ELR (cell line): ENCODE data around the gene SERINC1.

ENCODE experiments used
- DNase-seq: peaks from one replicate; pipeline ENCODE4 v3.0.0-alpha.2; 2015; ENCODE audit warnings: low read depth

Gene SERINC1

GRCh38 chr6:122432816-122433215 lies 38.8 kb downstream of the SERINC1 start:
- DNase-seq: peak; percentile 43

- DNase-seq: no peak
Observed at GRCh38 chr6:122431780-122432179, 39.8 kb downstream of the SERINC1 start.

- no peak for DNase-seq
Observed at GRCh38 chr6:122429323-122429722, 42.3 kb downstream of the SERINC1 start.

- no peak for DNase-seq
Observed at GRCh38 chr6:122428781-122429180, 42.8 kb downstream of the SERINC1 start.

- DNase-seq: no peak
Observed at GRCh38 chr6:122426597-122426996, 45.0 kb downstream of the SERINC1 start.

GRCh38 chr6:122423734-122424133 lies 47.9 kb downstream of the SERINC1 start:
- no peak for DNase-seq

- DNase-seq: no peak
Observed at GRCh38 chr6:122422614-122423267, 48.9 kb downstream of the SERINC1 start.

- DNase-seq: no peak
Observed at GRCh38 chr6:122422003-122422402, 49.6 kb downstream of the SERINC1 start.

GRCh38 chr6:122416825-122417224 lies 54.8 kb downstream of the SERINC1 start:
- no peak for DNase-seq

GRCh38 chr6:122412001-122412400 lies 59.6 kb downstream of the SERINC1 start:
- no peak for DNase-seq

GRCh38 chr6:122408702-122409458 lies 62.7 kb downstream of the SERINC1 start:
- no peak for DNase-seq

- DNase-seq: no peak
Observed at GRCh38 chr6:122408240-122408639, 63.4 kb downstream of the SERINC1 start.

- no peak for DNase-seq
Observed at GRCh38 chr6:122407712-122408111, 63.9 kb downstream of the SERINC1 start.

GRCh38 chr6:122406187-122406586 lies 65.4 kb downstream of the SERINC1 start:
- DNase-seq: no peak

- peak; percentile 41 for DNase-seq
Observed at GRCh38 chr6:122405417-122405816, 66.2 kb downstream of the SERINC1 start.

- no peak for DNase-seq
Observed at GRCh38 chr6:122404444-122404843, 67.2 kb downstream of the SERINC1 start.

GRCh38 chr6:122401104-122401503 lies 70.5 kb downstream of the SERINC1 start:
- DNase-seq: no peak

- no peak for DNase-seq
Observed at GRCh38 chr6:122400462-122401089, 71.0 kb downstream of the SERINC1 start.

GRCh38 chr6:122400121-122400450 lies 71.5 kb downstream of the SERINC1 start:
- DNase-seq: no peak

- peak; percentile 98 for DNase-seq
Observed at GRCh38 chr6:122399348-122400120, 72.1 kb downstream of the SERINC1 start, which contains the start of gene HSF2. TSS of gene HSF2 (plus strand) at chr6:122399652. CDS start at chr6:122399738, 86 bp downstream.

- DNase-seq: no peak
Observed at GRCh38 chr6:122399055-122399347, 72.6 kb downstream of the SERINC1 start.

GRCh38 chr6:122394016-122394415 lies 77.6 kb downstream of the SERINC1 start:
- DNase-seq: no peak
